Measurements from ENCODE around the gene FOXP1.

- no peak for TF ChIP-seq EZH2 (IDR thresholded peaks at IDR 0.05; ENCODE audit: borderline replicate concordance, insufficient read depth, low read depth, low read length, poor library complexity, severe bottlenecking)
- TF ChIP-seq, protein P1, sequence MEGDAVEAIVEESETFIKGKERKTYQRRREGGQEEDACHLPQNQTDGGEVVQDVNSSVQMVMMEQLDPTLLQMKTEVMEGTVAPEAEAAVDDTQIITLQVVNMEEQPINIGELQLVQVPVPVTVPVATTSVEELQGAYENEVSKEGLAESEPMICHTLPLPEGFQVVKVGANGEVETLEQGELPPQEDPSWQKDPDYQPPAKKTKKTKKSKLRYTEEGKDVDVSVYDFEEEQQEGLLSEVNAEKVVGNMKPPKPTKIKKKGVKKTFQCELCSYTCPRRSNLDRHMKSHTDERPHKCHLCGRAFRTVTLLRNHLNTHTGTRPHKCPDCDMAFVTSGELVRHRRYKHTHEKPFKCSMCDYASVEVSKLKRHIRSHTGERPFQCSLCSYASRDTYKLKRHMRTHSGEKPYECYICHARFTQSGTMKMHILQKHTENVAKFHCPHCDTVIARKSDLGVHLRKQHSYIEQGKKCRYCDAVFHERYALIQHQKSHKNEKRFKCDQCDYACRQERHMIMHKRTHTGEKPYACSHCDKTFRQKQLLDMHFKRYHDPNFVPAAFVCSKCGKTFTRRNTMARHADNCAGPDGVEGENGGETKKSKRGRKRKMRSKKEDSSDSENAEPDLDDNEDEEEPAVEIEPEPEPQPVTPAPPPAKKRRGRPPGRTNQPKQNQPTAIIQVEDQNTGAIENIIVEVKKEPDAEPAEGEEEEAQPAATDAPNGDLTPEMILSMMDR (IDR thresholded peaks at IDR 0.05), result no peak
Observed at GRCh38 chr3:71356265-71356664, 227.3 kb downstream of the FOXP1 start.

Data from B cell (primary cell).